HG03571 (cell line): ENCODE results near the gene GFOD1.
"Not testable (repeated sequence)": the region's sequence is repeated elsewhere in the genome, so short reads cannot be mapped to it uniquely, and the experiment has no call there.

Experiments
- ATAC-seq: cut with Tn5 transposase; IDR thresholded peaks from one replicate; pipeline ENCODE4 v1.9.1; 2021; ENCODE audit not compliant: unreplicated experiment

The GFOD1 gene

GRCh38 chr6:13445005-13445743 lies 42.2 kb downstream of the GFOD1 start:
- no peak for ATAC-seq

DNA sequence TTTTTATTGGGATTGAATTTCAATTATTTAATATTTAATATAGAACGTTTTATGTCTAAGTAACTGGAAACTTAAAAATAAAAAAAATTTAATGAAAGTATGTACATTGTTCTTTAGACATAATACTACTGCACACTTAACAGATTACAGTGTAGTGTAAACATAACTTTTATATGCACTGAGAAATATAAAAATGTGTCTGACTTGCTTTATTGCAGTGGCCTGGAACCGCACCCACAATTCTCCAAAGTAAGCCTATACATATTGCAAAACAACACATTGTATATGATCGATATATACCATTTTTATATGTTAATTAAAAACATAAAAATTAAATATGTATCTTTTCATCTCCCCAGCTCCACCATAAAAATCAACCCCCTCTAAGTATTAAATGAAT lies 42.8 kb downstream of the GFOD1 start:
- no peak for ATAC-seq

GRCh38 chr6:13443978-13444377 lies 43.4 kb downstream of the GFOD1 start:
- not testable (repeated sequence) for ATAC-seq

DNA sequence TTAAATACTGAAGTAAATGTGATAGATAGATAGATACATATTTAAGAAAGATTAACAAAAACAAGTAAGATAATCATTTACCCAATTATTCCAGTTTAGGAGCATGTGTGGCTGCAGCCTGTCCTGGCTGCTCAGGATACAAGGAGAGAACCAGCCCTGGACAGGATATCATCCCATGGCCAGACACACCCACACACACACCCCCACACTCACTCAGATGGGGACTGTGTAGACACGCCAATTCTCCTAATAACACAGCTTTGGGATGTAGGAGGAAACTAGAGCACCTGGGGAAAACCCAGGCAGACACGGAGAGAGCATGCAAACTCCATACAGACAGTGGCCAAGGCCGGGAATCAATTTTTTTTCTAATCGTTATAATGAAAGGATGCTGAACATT lies 45.6 kb downstream of the GFOD1 start:
- no peak for ATAC-seq

DNA sequence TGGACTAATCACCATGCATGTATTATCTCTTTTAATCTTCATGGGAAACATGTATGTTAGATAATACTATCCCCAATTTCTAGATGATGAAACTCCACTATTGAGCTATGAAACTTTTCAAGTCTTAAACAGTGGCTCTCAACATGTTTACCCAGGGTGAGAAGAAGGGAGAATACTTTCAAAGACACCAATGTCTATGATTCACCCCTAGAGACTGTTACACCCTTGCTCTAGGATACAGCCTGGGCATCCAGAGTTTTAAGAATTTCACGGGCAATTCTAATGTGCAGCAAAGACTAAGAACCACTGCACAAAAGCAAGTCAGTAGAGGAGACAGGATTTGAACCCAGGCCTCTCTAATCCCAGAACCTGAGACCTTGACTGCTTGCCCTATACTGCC lies 47.8 kb downstream of the GFOD1 start:
- ATAC-seq: no peak

- no peak for ATAC-seq
Observed at GRCh38 chr6:13438126-13438525, 49.3 kb downstream of the GFOD1 start.

GRCh38 chr6:13437218-13437996 lies 50.0 kb downstream of the GFOD1 start:
- ATAC-seq: no peak

DNA sequence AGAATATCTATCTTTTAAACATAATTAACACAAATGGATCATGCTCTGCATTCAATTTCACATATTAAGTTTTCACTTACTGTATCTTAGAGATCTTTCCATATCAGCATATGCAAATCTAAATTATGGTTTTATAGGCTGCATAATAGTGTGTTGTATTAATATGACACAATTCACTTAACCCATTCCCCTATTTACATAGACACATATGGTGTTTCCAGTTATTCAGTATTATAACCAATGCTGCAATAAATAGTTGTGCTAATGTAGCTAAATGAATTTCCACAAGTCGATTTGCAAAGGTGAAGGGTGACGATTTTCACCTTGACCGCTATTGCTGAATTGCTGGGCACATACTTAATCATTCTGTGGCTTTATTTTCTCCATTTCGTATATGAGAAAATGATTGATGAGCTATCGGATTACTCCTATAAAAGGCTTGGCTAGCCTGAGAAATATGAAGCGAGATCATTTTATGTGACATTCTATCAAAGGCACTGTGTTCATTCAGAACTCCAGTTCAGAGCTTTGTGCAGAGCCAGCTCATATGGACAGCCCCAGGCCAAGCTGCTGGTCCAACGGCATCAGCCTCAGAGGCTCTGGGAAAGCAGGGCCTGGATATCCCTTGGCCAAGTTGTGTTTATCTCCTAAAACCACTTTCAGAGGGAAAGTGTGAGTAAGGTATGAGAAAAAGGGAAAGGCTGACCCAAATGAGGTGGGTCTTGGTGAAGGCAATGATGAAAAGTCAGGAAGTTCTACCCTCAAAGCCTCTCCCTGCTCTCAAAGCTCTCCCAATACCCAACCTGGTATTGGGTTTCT lies 50.8 kb downstream of the GFOD1 start:
- ATAC-seq: no peak

DNA sequence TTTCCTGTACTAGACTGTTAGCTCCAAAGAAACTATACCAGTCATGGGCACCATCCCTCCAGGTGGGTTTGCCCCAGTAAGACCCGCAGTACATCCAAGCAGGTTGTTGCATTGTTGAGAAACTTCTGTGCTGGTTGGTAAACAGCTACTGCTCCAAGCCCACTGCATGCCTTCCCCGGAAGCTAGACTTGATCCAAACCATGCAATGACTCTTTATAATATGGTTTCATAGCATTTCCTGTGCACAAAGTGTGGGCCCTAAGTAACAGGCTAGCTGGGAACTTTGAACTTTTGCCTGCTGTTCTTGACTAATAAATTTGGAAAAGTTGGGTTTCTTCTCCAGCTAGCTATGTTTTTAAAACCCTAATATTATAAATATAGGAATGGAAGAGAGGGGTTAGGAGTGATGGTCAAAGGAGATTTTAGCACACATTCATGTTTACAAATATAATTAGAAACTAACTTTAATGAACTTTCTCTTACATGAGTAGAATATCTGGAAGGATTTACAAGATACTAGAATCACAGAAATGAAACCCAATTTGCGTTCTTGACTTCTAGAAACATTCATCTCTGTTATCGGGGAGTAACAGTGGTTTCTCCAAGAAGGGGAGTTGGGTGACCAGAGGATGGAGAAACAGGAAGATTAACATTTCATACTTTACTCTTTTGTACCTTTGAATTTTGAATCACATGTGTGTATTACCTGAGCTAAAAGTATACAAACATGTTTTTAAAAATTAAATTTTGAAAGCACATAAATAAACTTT lies 51.7 kb downstream of the GFOD1 start:
- no peak for ATAC-seq

DNA sequence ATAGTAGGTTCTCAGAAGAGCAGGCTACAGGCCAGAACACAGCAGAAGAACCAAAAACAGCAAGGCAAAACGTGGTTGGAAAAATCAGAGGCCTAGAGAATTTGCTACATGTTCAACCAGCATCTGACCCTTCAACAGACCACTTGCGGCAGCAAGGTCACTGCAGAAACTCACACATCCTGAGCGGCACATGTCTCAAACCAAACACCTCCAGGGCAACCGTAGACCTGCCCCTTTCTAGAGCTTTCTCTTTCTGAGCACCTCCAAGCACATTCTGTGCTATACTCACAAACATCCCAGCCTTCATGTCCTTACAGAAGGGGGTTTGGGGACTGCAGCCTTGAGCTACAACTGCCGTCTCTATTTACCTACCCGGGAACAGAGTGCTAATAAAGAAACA lies 52.6 kb downstream of the GFOD1 start:
- ATAC-seq: no peak

DNA sequence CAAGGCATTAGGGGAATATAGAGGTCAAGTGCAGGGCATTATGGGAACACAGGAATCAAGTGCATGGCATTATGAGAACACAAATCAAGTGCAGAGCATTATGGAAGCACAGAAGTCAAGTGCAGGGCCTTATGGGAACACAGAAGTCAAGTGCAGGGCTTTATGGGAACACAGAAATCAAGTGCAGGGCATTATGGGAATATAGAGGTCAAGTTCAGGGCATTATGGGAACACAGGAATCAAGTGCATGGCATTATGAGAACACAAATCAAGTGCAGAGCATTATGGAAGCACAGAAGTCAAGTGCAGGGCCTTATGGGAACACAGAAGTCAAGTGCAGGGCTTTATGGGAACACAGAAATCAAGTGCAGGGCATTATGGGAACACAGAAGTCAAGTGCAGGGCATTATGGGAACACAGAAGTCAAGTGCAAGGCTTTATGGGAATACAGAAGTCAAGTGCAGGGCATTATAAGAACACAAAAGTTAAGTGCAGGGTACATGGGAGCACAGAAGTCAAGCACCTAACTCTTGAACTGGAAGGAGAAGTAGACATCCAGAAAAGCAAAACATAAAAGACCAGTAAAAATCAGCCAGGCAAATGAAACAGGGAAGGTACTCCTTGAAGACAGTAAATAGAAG lies 53.1 kb downstream of the GFOD1 start:
- not testable (repeated sequence) for ATAC-seq

- no peak for ATAC-seq
Observed at GRCh38 chr6:13433709-13434121, 53.7 kb downstream of the GFOD1 start.

DNA sequence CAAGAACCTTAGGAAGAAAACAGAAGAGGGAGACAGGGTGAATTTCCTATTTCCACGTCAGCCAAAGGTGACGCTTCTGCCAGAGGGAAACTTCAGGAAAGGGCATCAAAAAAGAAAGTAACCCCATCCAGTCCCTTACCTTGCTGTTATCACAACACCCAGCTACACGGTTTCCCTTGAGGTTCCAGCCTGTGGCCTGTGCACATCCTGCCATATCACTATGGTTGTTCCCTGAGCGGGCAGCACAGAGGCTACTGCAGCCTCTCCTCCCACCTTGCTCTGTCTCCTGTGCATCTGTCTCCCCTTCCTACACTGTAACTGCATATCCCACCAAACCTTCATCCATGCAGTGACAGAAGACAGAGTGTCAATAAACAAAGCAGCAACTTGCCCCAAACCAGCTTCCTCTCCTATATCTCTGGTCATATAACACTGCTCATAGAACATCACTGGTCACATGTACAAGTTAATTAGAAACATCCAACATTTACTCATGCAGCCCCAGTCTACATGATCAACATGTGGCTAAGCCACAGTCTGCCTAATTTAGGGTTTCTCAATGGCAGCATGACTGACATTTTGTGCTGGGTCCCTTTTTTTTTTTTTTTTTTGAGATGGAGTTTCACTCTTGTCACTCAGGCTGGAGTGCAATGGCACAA lies 54.7 kb downstream of the GFOD1 start:
- ATAC-seq: no peak

DNA sequence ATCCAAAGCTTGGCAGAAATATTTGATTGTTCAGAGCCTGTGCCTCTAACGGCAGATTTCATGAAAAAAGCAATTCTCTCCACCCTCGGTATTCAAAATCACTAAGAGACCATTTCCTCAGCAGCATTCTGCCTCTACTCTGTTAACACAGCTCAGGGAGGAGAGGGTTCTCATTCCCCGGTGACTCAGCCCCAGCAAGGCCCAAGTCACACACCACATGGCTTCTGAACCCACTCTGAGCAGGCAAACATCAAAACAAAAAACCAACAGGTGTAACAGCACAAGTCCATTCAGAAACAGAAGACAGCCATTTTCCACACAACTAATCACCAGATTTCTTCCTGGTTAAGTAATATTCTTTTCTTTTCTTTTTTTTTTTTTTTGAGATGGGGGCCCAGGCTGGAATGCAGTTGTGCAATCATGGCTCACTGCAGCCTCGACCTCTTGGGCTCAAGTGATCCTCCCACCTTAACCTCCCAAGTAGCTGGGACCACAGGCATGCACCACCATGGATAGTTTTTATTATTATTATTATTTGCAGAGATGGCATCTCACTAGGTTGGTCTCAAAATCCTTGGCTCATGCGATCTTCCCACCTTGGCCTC lies 55.4 kb downstream of the GFOD1 start:
- no peak for ATAC-seq

- no peak for ATAC-seq
Observed at GRCh38 chr6:13431059-13431656, 56.2 kb downstream of the GFOD1 start.

GRCh38 chr6:13429406-13429753 lies 58.0 kb downstream of the GFOD1 start:
- ATAC-seq: no peak

- peak; percentile 20 for ATAC-seq
Observed at GRCh38 chr6:13428583-13429405, 58.6 kb downstream of the GFOD1 start.
